ENCODE data around the gene LRG1.

Gene LRG1

DNA sequence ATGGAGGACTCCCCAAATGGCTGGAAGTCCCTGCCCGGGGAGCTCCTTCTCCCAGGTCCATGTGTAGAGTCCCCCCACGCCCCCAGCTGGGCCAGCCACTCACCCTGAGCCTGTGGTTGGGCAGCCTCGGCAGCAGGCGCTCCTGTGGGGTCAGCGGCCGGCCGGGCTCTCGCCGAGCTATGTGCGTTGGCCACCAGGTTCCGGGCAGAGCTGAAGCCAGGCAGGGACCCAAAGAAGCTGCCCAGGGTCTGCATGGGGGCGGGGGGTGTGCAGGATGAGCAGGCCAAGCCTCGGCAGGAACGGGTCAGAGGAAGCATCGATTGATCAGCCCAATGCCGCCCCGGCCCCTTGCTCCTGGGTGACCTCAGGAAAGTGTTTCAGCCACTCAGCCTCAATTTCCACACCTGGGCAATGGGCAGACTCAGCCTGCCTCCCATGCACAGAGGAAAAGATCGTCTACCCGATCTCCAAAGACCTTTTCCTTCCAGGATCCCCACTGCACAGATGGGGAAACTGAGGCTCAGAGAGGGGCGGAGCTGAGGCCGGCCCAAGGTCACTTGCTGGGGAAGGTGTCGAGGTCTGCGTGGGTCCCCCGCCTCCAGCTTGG, 22.3 kb downstream of the LRG1 start:
- H3K4me1 ChIP-seq (ENCODE audit: control insufficient read depth, insufficient read depth, low read length): no peaks in the 10 kb centered on the region
- H3K9me3 ChIP-seq (ENCODE audit: control insufficient read depth, insufficient read depth, low read depth, low read length): no peaks in the 10 kb centered on the region
- H3K27ac ChIP-seq (ENCODE audit: extremely low read depth, low read depth, low read length): no peak overlapping the region
- TF ChIP-seq ZNF747 (tag by site-specific recombination; IDR thresholded peaks at IDR 0.05): no peak
- no peak for TF ChIP-seq ZNF248 (tag by site-specific recombination; IDR thresholded peaks at IDR 0.05)
- TF ChIP-seq ZNF776 (tag by site-specific recombination; IDR thresholded peaks at IDR 0.05; ENCODE audit: borderline replicate concordance): no peak
- TF ChIP-seq ZNF175 (tag by site-specific recombination; IDR thresholded peaks at IDR 0.05): no peak
- no peak for TF ChIP-seq ZNF529 (tag by site-specific recombination; IDR thresholded peaks at IDR 0.05; ENCODE audit: insufficient replicate concordance)
- TF ChIP-seq, protein P1, sequence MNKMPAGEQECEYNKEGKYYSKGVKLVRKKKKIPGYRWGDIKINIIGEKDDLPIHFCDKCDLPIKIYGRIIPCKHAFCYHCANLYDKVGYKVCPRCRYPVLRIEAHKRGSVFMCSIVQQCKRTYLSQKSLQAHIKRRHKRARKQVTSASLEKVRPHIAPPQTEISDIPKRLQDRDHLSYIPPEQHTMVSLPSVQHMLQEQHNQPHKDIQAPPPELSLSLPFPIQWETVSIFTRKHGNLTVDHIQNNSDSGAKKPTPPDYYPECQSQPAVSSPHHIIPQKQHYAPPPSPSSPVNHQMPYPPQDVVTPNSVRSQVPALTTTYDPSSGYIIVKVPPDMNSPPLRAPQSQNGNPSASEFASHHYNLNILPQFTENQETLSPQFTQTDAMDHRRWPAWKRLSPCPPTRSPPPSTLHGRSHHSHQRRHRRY (tag by site-specific recombination; IDR thresholded peaks at IDR 0.05): no peak
- no peak for TF ChIP-seq PRDM1 (tag by site-specific recombination; IDR thresholded peaks at IDR 0.05)
- H3K36me3 ChIP-seq (ENCODE audit: control insufficient read depth in 2 of 2, insufficient read depth in 1 of 2, low read length in 2 of 2): no peaks in the 10 kb centered on the region
- ChIA-PET CTCF (interaction anchor here (0.7 to 2.5 kb wide), 2 partner anchors 7 to 9 kb away, joined by 4 to 9 read pairs; no protein-coding TSS in a partner anchor), POLR2A (no interaction called here)
- H3K4me3 ChIP-seq (ENCODE audit: low read depth, low read length): no peak overlapping the region

DNA sequence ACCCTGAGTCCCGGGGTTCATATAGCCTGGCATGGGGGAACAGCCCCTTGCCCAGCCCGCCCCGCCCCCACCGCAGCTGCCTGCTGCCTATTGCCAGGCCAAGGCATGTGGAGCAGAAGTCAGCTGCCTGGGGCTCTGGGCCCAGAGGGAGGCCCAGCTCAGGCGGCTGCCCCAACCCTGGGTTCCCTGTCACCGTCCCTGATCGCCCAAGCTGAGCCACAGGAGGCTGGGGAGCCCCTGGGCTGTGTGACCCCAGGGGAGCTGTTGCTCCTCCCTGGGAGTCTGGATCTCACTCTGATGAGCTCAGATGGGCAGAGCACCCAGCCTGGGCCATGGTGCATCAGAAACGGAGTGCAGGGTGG, 22.9 kb downstream of the LRG1 start:
- H3K27ac ChIP-seq (ENCODE audit: extremely low read depth, low read depth, low read length): no peak overlapping the region
- H3K9me3 ChIP-seq (ENCODE audit: control insufficient read depth, insufficient read depth, low read depth, low read length): no peaks in the 10 kb centered on the region
- no peaks in the 10 kb centered on the region for H3K4me1 ChIP-seq (ENCODE audit: control insufficient read depth, insufficient read depth, low read length)
- no peak overlapping the region for H3K4me3 ChIP-seq (ENCODE audit: low read depth, low read length)
- H3K36me3 ChIP-seq (ENCODE audit: control insufficient read depth in 2 of 2, insufficient read depth in 1 of 2, low read length in 2 of 2): no peaks in the 10 kb centered on the region
- POLR2A ChIA-PET: no interaction called here
- TF ChIP-seq ZBTB21 (tag by site-specific recombination; IDR thresholded peaks at IDR 0.05) (no peak), KLF8 (tag by site-specific recombination; IDR thresholded peaks at IDR 0.05) (no peak), ZIC2 (tag by site-specific recombination; IDR thresholded peaks at IDR 0.05) (peak; percentile 88), BCL11A (tag by site-specific recombination; IDR thresholded peaks at IDR 0.05; ENCODE audit: low read depth) (no peak), ZNF274 (IDR thresholded peaks at IDR 0.05; ENCODE audit: low read length) (no peak), ZNF274 (tag by site-specific recombination; IDR thresholded peaks at IDR 0.05; ENCODE audit: borderline replicate concordance) (no peak), GLIS1 (tag by site-specific recombination; IDR thresholded peaks at IDR 0.05) (peak; percentile 87), ZNF214 (tag by site-specific recombination; IDR thresholded peaks at IDR 0.05; ENCODE audit: borderline replicate concordance) (no peak)
- CTCF ChIA-PET: interaction anchor here (0.7 to 2.5 kb wide), 2 partner anchors 8 to 10 kb away, joined by 4 to 9 read pairs; no protein-coding TSS in a partner anchor

DNA sequence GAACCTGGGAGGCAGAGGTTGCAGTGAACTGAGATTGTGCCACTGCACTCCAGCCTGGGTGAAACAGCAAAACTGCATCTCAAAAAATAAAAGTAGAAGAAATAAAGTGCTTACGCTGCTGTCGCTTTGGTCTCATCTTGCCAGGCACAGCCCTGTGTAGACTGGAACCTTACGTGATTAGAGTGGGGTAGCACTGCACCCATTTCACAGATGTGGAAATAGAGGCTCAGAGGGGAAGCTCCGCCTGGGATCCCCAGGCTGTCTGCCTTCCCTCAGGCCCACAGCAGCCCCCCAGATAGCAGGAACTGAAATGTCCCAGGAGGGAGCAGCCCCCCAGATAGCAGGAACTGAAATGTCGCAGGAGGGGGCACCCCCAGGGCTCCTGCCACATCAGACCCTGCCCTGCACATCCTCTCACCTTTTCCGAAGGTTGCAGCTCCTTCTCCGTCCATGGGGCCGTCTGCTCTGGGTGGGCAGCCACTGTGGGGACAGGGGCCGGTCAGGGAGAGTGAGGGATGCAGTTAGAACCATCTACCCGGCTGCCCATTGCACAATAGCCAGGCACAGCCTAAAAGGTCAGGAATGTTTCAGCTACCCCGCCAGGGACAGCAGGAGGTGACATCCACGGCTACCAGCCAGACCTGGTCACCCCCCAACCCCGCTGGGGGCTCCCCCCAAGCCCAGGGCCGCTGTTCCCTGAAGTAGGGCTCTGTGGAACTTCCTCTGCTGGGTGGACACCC, 23.5 kb downstream of the LRG1 start:
- no peak overlapping the region for H3K4me3 ChIP-seq (ENCODE audit: low read depth, low read length)
- ChIA-PET CTCF (interaction anchor here (0.6 to 2.5 kb wide), 3 partner anchors 8 to 356 kb away, joined by 3 to 9 read pairs (median 4); no protein-coding TSS in a partner anchor), POLR2A (interaction anchor here (1.1 kb wide), 1 partner anchor 9 kb away, joined by 3 read pairs; no protein-coding TSS in a partner anchor)
- no peak overlapping the region for H3K27ac ChIP-seq (ENCODE audit: extremely low read depth, low read depth, low read length)
- TF ChIP-seq, protein P2, sequence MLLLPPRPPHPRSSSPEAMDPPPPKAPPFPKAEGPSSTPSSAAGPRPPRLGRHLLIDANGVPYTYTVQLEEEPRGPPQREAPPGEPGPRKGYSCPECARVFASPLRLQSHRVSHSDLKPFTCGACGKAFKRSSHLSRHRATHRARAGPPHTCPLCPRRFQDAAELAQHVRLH (tag by site-specific recombination; IDR thresholded peaks at IDR 0.05): 0 out of 2 replicates have a peak, but pooled peaks have one; percentile 21
- TF ChIP-seq ZNF777 (tag by site-specific recombination; IDR thresholded peaks at IDR 0.05; ENCODE audit: borderline replicate concordance): no peak
- H3K9me3 ChIP-seq (ENCODE audit: control insufficient read depth, insufficient read depth, low read depth, low read length): no peaks in the 10 kb centered on the region
- no peaks in the 10 kb centered on the region for H3K4me1 ChIP-seq (ENCODE audit: control insufficient read depth, insufficient read depth, low read length)
- no peaks in the 10 kb centered on the region for H3K36me3 ChIP-seq (ENCODE audit: control insufficient read depth in 2 of 2, insufficient read depth in 1 of 2, low read length in 2 of 2)
